Coronary artery (tissue), 2 donors: ENCODE data around the gene KLHL3.
A peak's percentile ranks its signal among the peaks of the same experiment; 100 is the strongest.

Source experiments
- DNase-seq: peaks from one replicate; pipeline ENCODE4 v3.0.0-alpha.2; 2017; ENCODE audit warnings: low spot score
- H3K27ac ChIP-seq, 2 donors: fragments of 200-600 bp; sonication (generic); one replicate each; pipeline ENCODE4 v1.5.1; 2016 to 2019
- H3K4me3 ChIP-seq: fragments of 200-600 bp; sonication (generic); 2 replicates; pipeline ENCODE4 v1.5.1; 2016; ENCODE audit warnings: mild to moderate bottlenecking, moderate library complexity
- TF ChIP-seq, protein P1 (sequence below): fragments of 200-600 bp; sonication (generic); IDR thresholded peaks from one replicate; pipeline ENCODE4 v1.5.1; 2019; ENCODE audit warnings: antibody characterized with exemption

KLHL3 gene

GRCh38 chr5:137615171-137615775 lies 120.6 kb downstream of the KLHL3 start:
- TF ChIP-seq, protein P1, sequence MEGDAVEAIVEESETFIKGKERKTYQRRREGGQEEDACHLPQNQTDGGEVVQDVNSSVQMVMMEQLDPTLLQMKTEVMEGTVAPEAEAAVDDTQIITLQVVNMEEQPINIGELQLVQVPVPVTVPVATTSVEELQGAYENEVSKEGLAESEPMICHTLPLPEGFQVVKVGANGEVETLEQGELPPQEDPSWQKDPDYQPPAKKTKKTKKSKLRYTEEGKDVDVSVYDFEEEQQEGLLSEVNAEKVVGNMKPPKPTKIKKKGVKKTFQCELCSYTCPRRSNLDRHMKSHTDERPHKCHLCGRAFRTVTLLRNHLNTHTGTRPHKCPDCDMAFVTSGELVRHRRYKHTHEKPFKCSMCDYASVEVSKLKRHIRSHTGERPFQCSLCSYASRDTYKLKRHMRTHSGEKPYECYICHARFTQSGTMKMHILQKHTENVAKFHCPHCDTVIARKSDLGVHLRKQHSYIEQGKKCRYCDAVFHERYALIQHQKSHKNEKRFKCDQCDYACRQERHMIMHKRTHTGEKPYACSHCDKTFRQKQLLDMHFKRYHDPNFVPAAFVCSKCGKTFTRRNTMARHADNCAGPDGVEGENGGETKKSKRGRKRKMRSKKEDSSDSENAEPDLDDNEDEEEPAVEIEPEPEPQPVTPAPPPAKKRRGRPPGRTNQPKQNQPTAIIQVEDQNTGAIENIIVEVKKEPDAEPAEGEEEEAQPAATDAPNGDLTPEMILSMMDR: no peak
- Histone ChIP-seq H3K4me3 (no peak overlapping the region), H3K27ac (no peak overlapping the region)
- no peak for DNase-seq

GRCh38 chr5:137613554-137614265 lies 122.2 kb downstream of the KLHL3 start:
- no peak for DNase-seq
- no peak overlapping the region for H3K27ac ChIP-seq
- no peak overlapping the region for H3K4me3 ChIP-seq
- TF ChIP-seq, protein P1: no peak

- Histone ChIP-seq H3K4me3 (no peak overlapping the region), H3K27ac (no peak overlapping the region)
- TF ChIP-seq, protein P1: no peak
- peak; percentile 35 for DNase-seq
Observed at GRCh38 chr5:137612576-137612975, 123.3 kb downstream of the KLHL3 start.

DNA sequence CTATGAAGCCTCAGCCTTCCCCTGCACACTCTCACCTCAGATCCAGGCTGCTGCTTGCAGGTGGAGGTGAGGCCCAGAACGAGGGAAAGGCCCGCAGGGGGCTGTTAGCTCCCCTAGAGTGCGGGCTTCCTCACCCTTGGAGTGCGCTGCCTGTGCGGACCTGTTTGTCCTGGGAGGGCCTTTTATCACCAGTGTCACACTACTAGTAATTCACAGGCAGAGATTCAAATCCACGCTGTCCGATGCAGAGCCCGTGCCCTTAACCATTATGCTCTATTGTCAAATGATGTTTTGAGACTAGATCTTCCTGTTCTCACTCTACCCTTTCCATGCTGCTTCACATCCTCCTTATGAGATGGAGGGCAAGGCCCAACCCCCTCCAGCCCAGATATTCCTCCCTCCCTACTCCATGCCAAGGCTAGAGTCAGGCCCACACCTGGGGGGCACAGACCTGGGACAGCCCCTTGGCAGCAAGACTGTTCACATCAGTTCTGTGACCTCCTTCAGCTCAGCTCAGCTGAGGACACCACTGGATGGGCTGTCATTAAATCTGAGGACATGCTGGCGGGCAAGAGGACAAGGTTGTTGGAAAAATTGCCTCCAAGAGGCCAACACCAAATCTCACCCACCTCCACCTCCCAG lies 124.0 kb downstream of the KLHL3 start:
- TF ChIP-seq, protein P1: no peak
- Histone ChIP-seq H3K27ac (no peak overlapping the region), H3K4me3 (no peak overlapping the region)
- peak; percentile 55 for DNase-seq

DNA sequence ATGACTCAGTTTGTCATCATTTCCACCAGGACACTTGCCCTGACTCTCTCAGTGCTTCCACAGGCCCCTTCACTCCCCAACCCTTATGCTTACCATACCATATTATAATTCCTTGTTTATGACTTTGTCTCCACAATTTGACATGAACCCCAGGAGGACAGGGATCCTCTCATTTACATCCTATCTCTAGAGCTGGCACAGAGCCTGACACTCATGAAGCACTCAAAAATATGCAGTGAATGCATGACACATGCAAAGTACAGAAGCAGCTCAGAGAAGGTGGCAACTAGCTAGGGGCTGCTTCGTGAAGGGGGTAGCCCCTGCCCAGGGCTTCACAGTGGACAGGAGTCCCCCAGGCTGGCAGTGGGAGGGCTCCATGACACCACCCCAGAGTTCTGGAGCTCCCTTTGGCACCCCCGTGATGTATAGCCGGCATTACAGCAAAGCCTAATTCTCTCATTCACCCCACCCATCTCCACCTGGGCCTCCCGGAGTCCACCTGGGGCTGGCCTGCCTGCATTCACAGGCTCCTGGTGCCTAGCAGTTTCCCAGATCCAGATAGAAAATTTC lies 124.8 kb downstream of the KLHL3 start:
- Histone ChIP-seq H3K27ac (no peak overlapping the region), H3K4me3 (no peak overlapping the region)
- DNase-seq: peak; percentile 54
- TF ChIP-seq, protein P1: no peak

GRCh38 chr5:137610598-137610997 lies 125.3 kb downstream of the KLHL3 start:
- no peak overlapping the region for H3K27ac ChIP-seq
- TF ChIP-seq, protein P1: no peak
- DNase-seq: no peak
- no peak overlapping the region for H3K4me3 ChIP-seq
